Gastrocnemius medialis (tissue), 4 donors: ENCODE data around the gene DCAF8. TPM values are rescaled to one million over a fixed set of nuclear protein-coding genes. Genes with fewer than 3 reads are reported as not detected.

ENCODE experiments used
- ATAC-seq, 2 donors: fragments of 150-250 bp; one replicate each; pipeline ENCODE4 v1.9.1; 2016
- DNase-seq, 2 donors: peaks; one replicate each; pipeline ENCODE4 v3.0.0-alpha.2; 2019
- H3K27ac ChIP-seq, 4 donors: fragments of 200-600 bp; sonication (generic); 1 replicate in 1 of 4; 2 replicates in 3 of 4; pipeline ENCODE4 v1.5.1; 2016 to 2018; ENCODE audit warnings: mild to moderate bottlenecking in 2 of 4, moderate library complexity in 1 of 4
- H3K27me3 ChIP-seq, 3 donors: fragments of 200-600 bp; sonication (generic) in 2 of 3; 1 replicate in 1 of 3; 2 replicates in 2 of 3; pipeline versions ENCODE4 v1.5.1 to v1.6.0; 2016 to 2019; ENCODE audit warnings: mild to moderate bottlenecking in 1 of 3, moderate library complexity in 1 of 3
- H3K36me3 ChIP-seq, 2 donors: fragments of 200-600 bp; sonication (generic) in 1 of 2; one replicate each; pipeline ENCODE4 v1.5.1; 2017 to 2018
- H3K4me1 ChIP-seq, 2 donors: fragments of 200-600 bp; sonication (generic) in 1 of 2; one replicate each; pipeline ENCODE4 v1.5.1; 2016 to 2017; ENCODE audit warnings: mild to moderate bottlenecking in 2 of 2
- H3K4me3 ChIP-seq, 4 donors: fragments of 200-600 bp; sonication (generic) in 3 of 4; 1 replicate in 1 of 4; 2 replicates in 3 of 4; pipeline ENCODE4 v1.5.1; 2016 to 2019; ENCODE audit warnings: mild to moderate bottlenecking in 2 of 4
- H3K9me3 ChIP-seq, 3 donors: fragments of 200-600 bp; sonication (generic) in 2 of 3; 1 replicate in 1 of 3; 2 replicates in 2 of 3; pipeline ENCODE4 v1.5.1; 2016 to 2019
- POLR2A ChIP-seq, 2 donors: fragments of 450-650 bp; IDR thresholded peaks; one replicate each; pipeline ENCODE4 v1.6.1; 2017; ENCODE audit warnings: antibody characterized with exemption in 2 of 2, mild to moderate bottlenecking in 2 of 2, moderate library complexity in 2 of 2
- in situ Hi-C, 4 donors: fragments of 200-750 bp; cut with MboI; loops; one replicate each; pipeline versions ENCODE4 v1.15.0 to v1.8.0; 2017; ENCODE audit warnings: low sequenced_read_pairs in 4 of 4
- intact Hi-C: fragments of 100-400 bp; cut with DNase I; formaldehyde crosslinking; loops from one replicate; pipeline ENCODE4 v1.15.1; 2023; ENCODE audit warnings: low total_unique reads
- total RNA-seq, 4 donors: library from RNA; depleted of rRNA; stranded (reverse); fragments of >200 nt; gene quantifications; one replicate each; pipeline versions ENCODE4 v1.1.0 to v1.2.3, GENCODE V29; 2016
- TF ChIP-seq, protein P1 (sequence below), 5 experiments: fragments of 450-650 bp in 3 of 5; fragments of 200-600 bp in 2 of 5; sonication (generic) in 2 of 5; IDR thresholded peaks in 4 of 5; conservative IDR thresholded peaks in 1 of 5; 1 replicate in 4 of 5; 2 replicates in 1 of 5; pipeline ENCODE4 v1.5.1; 2016 to 2019; ENCODE audit warnings: antibody characterized with exemption in 5 of 5, mild to moderate bottlenecking in 3 of 5, moderate library complexity in 3 of 5

The DCAF8 gene
- total RNA-seq, 4 donors from 2014 or later = 170 to 208 (median 196) TPM

DNA sequence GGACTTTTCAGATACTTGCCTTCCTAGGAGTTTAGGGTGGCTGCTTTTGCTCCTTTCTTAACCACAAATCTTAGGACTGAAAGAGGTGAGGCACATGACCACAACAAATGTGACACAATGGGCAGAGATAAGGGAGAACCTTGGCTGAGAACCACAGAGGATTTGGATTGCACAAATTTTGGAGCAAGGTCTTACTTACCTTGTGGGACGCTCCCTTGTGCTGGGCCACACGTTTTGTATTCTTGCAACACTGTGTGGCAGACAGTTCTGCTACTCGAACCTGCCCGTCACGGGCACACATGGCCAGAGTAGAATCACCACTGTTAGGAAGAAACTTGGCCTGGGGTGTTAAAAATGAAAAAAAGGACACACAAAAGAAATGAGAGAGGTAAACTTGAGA is 23.9 kb downstream of the DCAF8 start:
- TF ChIP-seq POLR2A (IDR thresholded peaks at IDR 0.05) = no peak
- TF ChIP-seq, protein P1, sequence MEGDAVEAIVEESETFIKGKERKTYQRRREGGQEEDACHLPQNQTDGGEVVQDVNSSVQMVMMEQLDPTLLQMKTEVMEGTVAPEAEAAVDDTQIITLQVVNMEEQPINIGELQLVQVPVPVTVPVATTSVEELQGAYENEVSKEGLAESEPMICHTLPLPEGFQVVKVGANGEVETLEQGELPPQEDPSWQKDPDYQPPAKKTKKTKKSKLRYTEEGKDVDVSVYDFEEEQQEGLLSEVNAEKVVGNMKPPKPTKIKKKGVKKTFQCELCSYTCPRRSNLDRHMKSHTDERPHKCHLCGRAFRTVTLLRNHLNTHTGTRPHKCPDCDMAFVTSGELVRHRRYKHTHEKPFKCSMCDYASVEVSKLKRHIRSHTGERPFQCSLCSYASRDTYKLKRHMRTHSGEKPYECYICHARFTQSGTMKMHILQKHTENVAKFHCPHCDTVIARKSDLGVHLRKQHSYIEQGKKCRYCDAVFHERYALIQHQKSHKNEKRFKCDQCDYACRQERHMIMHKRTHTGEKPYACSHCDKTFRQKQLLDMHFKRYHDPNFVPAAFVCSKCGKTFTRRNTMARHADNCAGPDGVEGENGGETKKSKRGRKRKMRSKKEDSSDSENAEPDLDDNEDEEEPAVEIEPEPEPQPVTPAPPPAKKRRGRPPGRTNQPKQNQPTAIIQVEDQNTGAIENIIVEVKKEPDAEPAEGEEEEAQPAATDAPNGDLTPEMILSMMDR (IDR thresholded peaks at IDR 0.05 in 4 of 5, conservative IDR thresholded peaks at IDR 0.05 in 1 of 5) = no peak
- intact Hi-C loops = no loop called here
- ATAC-seq (peak; percentile 86 to 98), DNase-seq (peak; percentile 67 to 84)
- Histone ChIP-seq H3K36me3 (peaks cover 0 to 75% of the 10 kb centered on the region in 2 donors), H3K4me3 (no peak overlapping the region), H3K27ac (peak overlapping the region; percentile 74 to 81 (median 78)), H3K9me3 (no peaks in the 10 kb centered on the region), H3K4me1 (peaks cover 32 to 35% of the 10 kb centered on the region in 2 donors), H3K27me3 (no peaks in the 10 kb centered on the region)
- in situ Hi-C loops = no loop called here

DNA sequence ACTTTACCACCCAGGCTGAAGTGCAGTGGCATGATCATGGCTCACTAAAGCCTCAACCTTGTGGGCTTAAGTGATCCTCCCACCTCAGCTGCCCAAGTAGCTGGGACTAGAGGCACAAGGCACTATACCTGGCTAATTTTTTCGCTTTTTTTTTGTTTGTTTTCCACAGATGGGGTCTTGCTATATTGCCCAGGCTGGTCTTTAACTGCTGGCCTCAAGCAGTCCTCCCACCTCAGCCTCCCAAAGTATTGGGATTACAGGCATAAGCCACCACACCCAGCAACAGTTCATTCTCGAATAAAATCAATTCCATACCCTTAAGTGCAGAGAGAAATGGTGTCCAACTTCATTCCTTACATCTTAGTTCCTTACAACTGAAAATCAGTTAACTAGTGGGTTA is 24.8 kb downstream of the DCAF8 start:
- no peak for ATAC-seq
- H3K27ac ChIP-seq = peak overlapping the region; percentile 74 to 81 (median 78)
- no peak overlapping the region for H3K4me3 ChIP-seq
- DNase-seq = no peak
- intact Hi-C loops = no loop called here
- peaks cover 24 to 27% of the 10 kb centered on the region in 2 donors for H3K4me1 ChIP-seq
- H3K9me3 ChIP-seq = no peaks in the 10 kb centered on the region
- peaks cover 0 to 81% of the 10 kb centered on the region in 2 donors for H3K36me3 ChIP-seq
- in situ Hi-C loops = no loop called here
- TF ChIP-seq, protein P1 (IDR thresholded peaks at IDR 0.05 in 4 of 5, conservative IDR thresholded peaks at IDR 0.05 in 1 of 5) = no peak
- no peaks in the 10 kb centered on the region for H3K27me3 ChIP-seq

DNA sequence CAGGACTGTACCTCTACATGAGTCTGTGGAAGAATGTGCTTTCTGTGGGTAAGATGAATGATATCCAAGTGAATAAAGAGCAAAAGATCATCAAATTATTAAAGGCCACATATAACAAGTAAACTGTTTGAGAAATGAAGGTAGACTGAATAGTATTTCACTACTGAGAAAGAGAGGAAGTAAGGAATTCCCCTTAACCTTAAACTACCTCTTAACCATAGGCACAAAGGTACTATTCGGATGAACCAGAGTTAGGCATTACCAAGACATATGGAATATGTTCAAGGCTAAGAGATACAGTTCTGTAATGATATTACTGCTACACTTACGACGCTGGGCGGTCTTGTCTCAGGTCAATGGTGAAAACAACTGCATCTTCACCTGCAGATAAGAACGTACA is 25.5 kb downstream of the DCAF8 start:
- intact Hi-C loops = no loop called here
- Histone ChIP-seq H3K27ac (peak overlapping the region in 3 of 4 donors; percentile 74 to 81 (median 74)), H3K9me3 (no peaks in the 10 kb centered on the region), H3K4me3 (no peak overlapping the region), H3K4me1 (peaks cover 16 to 20% of the 10 kb centered on the region in 2 donors), H3K36me3 (peaks cover 0 to 85% of the 10 kb centered on the region in 2 donors), H3K27me3 (no peaks in the 10 kb centered on the region)
- no peak for TF ChIP-seq POLR2A (IDR thresholded peaks at IDR 0.05)
- TF ChIP-seq, protein P1 (IDR thresholded peaks at IDR 0.05 in 4 of 5, conservative IDR thresholded peaks at IDR 0.05 in 1 of 5) = no peak
- ATAC-seq (no peak), DNase-seq (no peak)
- in situ Hi-C loops = no loop called here

DNA sequence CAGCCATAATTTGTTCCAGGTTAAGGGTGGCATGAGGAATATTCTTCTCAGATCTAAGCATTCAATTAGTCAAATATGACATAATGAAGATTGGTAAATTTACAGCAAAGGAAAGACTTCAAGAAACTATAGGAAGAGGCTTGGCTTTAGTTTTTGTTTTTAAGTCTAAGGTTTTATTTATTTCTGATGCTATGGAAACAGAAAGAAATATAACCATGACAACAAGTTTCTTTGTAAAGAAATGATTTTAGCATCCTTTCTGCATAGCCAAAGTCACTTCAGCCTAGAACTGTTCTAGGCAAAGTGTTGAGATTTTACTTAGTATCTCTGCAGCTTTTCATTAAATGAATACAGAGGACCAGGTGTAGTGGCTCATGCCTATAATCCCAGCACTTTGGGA is 29.4 kb downstream of the DCAF8 start:
- intact Hi-C loops (no loop called here), in situ Hi-C loops (no loop called here)
- Histone ChIP-seq H3K4me3 (no peak overlapping the region), H3K27ac (no peak overlapping the region), H3K4me1 (peaks cover 0 to under 1% of the 10 kb centered on the region in 2 donors), H3K36me3 (peaks cover 10 to 89% of the 10 kb centered on the region in 2 donors), H3K9me3 (no peaks in the 10 kb centered on the region), H3K27me3 (no peaks in the 10 kb centered on the region)
- TF ChIP-seq, protein P1 (IDR thresholded peaks at IDR 0.05 in 4 of 5, conservative IDR thresholded peaks at IDR 0.05 in 1 of 5) = no peak
- no peak for TF ChIP-seq POLR2A (IDR thresholded peaks at IDR 0.05)
- DNase-seq (no peak), ATAC-seq (no peak)

DNA sequence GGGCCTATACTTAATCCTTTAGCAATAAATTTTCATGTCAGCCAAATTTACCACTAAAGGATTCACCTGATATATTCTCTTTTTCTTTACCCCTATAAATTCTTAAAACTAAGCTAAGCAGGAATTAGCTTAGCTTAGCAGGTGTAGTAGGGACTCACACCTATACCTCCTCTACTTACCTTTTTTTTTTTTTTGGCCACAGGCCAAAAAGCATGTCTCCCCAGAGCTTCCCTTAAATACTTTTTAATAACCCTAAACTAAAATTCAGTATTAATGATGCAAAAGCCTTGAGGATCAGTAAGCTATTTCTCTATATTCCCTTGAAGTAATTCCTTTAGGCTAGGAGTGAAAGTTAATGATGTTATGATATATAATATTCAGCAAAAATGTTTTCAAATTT is 33.9 kb downstream of the DCAF8 start:
- TF ChIP-seq, protein P1 (IDR thresholded peaks at IDR 0.05 in 4 of 5, conservative IDR thresholded peaks at IDR 0.05 in 1 of 5) = no peak
- no peak for TF ChIP-seq POLR2A (IDR thresholded peaks at IDR 0.05)
- DNase-seq (no peak), ATAC-seq (no peak)
- H3K36me3 ChIP-seq = peaks cover 15 to 92% of the 10 kb centered on the region in 2 donors
- H3K27ac ChIP-seq = no peak overlapping the region
- intact Hi-C loops (no loop called here), in situ Hi-C loops (no loop called here)
- no peaks in the 10 kb centered on the region for H3K9me3 ChIP-seq
- H3K4me1 ChIP-seq = peaks cover 0 to 8% of the 10 kb centered on the region in 2 donors
- H3K4me3 ChIP-seq = no peak overlapping the region
- H3K27me3 ChIP-seq = no peaks in the 10 kb centered on the region
